ENCODE results near the gene DOCK10.

- TF ChIP-seq CTCF (IDR thresholded peaks at IDR 0.05; ENCODE audit: low read depth, low read length) (no peak), POLR2A (IDR thresholded peaks at IDR 0.05; ENCODE audit: extremely low read depth, insufficient read length) (no peak), MAX (IDR thresholded peaks at IDR 0.05; ENCODE audit: low read depth, low read length) (no peak)
Observed at GRCh38 chr2:224876522-224876921, 165.7 kb downstream of the DOCK10 start.
